Gastrocnemius medialis (tissue), 4 donors: Measurements from ENCODE around the gene DHRSX. TPM values are rescaled to one million over a fixed set of nuclear protein-coding genes. Genes with fewer than 3 reads are reported as not detected.

Experiments used
- ATAC-seq, 2 donors: fragments of 150-250 bp; one replicate each; pipeline ENCODE4 v1.9.1; 2016
- DNase-seq, 2 donors: peaks; one replicate each; pipeline ENCODE4 v3.0.0-alpha.2; 2019
- H3K27ac ChIP-seq, 4 donors: fragments of 200-600 bp; sonication (generic); 1 replicate in 1 of 4; 2 replicates in 3 of 4; pipeline ENCODE4 v1.5.1; 2016 to 2018; ENCODE audit warnings: mild to moderate bottlenecking in 2 of 4, moderate library complexity in 1 of 4
- H3K27me3 ChIP-seq, 3 donors: fragments of 200-600 bp; sonication (generic) in 2 of 3; 1 replicate in 1 of 3; 2 replicates in 2 of 3; pipeline versions ENCODE4 v1.5.1 to v1.6.0; 2016 to 2019; ENCODE audit warnings: mild to moderate bottlenecking in 1 of 3, moderate library complexity in 1 of 3
- H3K36me3 ChIP-seq, 2 donors: fragments of 200-600 bp; sonication (generic) in 1 of 2; one replicate each; pipeline ENCODE4 v1.5.1; 2017 to 2018
- H3K4me1 ChIP-seq, 2 donors: fragments of 200-600 bp; sonication (generic) in 1 of 2; one replicate each; pipeline ENCODE4 v1.5.1; 2016 to 2017; ENCODE audit warnings: mild to moderate bottlenecking in 2 of 2
- H3K4me3 ChIP-seq, 4 donors: fragments of 200-600 bp; sonication (generic) in 3 of 4; 1 replicate in 1 of 4; 2 replicates in 3 of 4; pipeline ENCODE4 v1.5.1; 2016 to 2019; ENCODE audit warnings: mild to moderate bottlenecking in 2 of 4
- H3K9me3 ChIP-seq, 3 donors: fragments of 200-600 bp; sonication (generic) in 2 of 3; 1 replicate in 1 of 3; 2 replicates in 2 of 3; pipeline ENCODE4 v1.5.1; 2016 to 2019
- CTCF ChIP-seq, 5 experiments: fragments of 450-650 bp in 3 of 5; fragments of 200-600 bp in 2 of 5; sonication (generic) in 2 of 5; IDR thresholded peaks in 4 of 5; conservative IDR thresholded peaks in 1 of 5; 1 replicate in 4 of 5; 2 replicates in 1 of 5; pipeline ENCODE4 v1.5.1; 2016 to 2019; ENCODE audit warnings: antibody characterized with exemption in 5 of 5, mild to moderate bottlenecking in 3 of 5, moderate library complexity in 3 of 5
- POLR2A ChIP-seq, 2 donors: fragments of 450-650 bp; IDR thresholded peaks; one replicate each; pipeline ENCODE4 v1.6.1; 2017; ENCODE audit warnings: antibody characterized with exemption in 2 of 2, mild to moderate bottlenecking in 2 of 2, moderate library complexity in 2 of 2
- in situ Hi-C, 4 donors: fragments of 200-750 bp; cut with MboI; loops; one replicate each; pipeline versions ENCODE4 v1.15.0 to v1.8.0; 2017; ENCODE audit warnings: low sequenced_read_pairs in 4 of 4
- intact Hi-C: fragments of 100-400 bp; cut with DNase I; formaldehyde crosslinking; loops from one replicate; pipeline ENCODE4 v1.15.1; 2023; ENCODE audit warnings: low total_unique reads
- total RNA-seq, 4 donors: library from RNA; depleted of rRNA; stranded (reverse); fragments of >200 nt; gene quantifications; one replicate each; pipeline versions ENCODE4 v1.1.0 to v1.2.3, GENCODE V29; 2016

DHRSX gene
- total RNA-seq, 4 donors from 2014 or later: 9.8 to 31.1 (median 13.6) TPM

- TF ChIP-seq POLR2A (IDR thresholded peaks at IDR 0.05): no peak
- no peak for TF ChIP-seq CTCF (IDR thresholded peaks at IDR 0.05 in 4 of 5, conservative IDR thresholded peaks at IDR 0.05 in 1 of 5)
- H3K27ac ChIP-seq: no peak overlapping the region
- intact Hi-C loops (no loop called here), in situ Hi-C loops (no loop called here)
- no peaks in the 10 kb centered on the region for H3K9me3 ChIP-seq
- no peaks in the 10 kb centered on the region for H3K36me3 ChIP-seq
- H3K4me1 ChIP-seq: no peaks in the 10 kb centered on the region
- H3K27me3 ChIP-seq: no peaks in the 10 kb centered on the region
- ATAC-seq (no peak), DNase-seq (no peak)
- H3K4me3 ChIP-seq: no peak overlapping the region
These were observed 82.8 kb downstream of the DHRSX start for GRCh38 chrX:2418000-2418399.

GRCh38 chrX:2416851-2417604 lies 83.7 kb downstream of the DHRSX start:
- TF ChIP-seq POLR2A (IDR thresholded peaks at IDR 0.05) (no peak), CTCF (IDR thresholded peaks at IDR 0.05 in 4 of 5, conservative IDR thresholded peaks at IDR 0.05 in 1 of 5) (no peak)
- in situ Hi-C loops: no loop called here
- H3K4me1 ChIP-seq: no peaks in the 10 kb centered on the region
- no peaks in the 10 kb centered on the region for H3K36me3 ChIP-seq
- no peaks in the 10 kb centered on the region for H3K9me3 ChIP-seq
- no peaks in the 10 kb centered on the region for H3K27me3 ChIP-seq
- H3K27ac ChIP-seq: no peak overlapping the region
- DNase-seq (no peak), ATAC-seq (no peak)
- intact Hi-C loops: no loop called here
- H3K4me3 ChIP-seq: no peak overlapping the region

GRCh38 chrX:2414384-2414783 lies 86.4 kb downstream of the DHRSX start:
- Histone ChIP-seq H3K27ac (no peak overlapping the region), H3K4me1 (no peaks in the 10 kb centered on the region), H3K9me3 (no peaks in the 10 kb centered on the region), H3K36me3 (no peaks in the 10 kb centered on the region), H3K27me3 (no peaks in the 10 kb centered on the region), H3K4me3 (no peak overlapping the region)
- in situ Hi-C loops (no loop called here), intact Hi-C loops (no loop called here)
- DNase-seq: no peak
- ATAC-seq: no peak
- TF ChIP-seq POLR2A (IDR thresholded peaks at IDR 0.05) (no peak), CTCF (IDR thresholded peaks at IDR 0.05 in 4 of 5, conservative IDR thresholded peaks at IDR 0.05 in 1 of 5) (no peak)

- Histone ChIP-seq H3K27me3 (no peaks in the 10 kb centered on the region), H3K4me3 (no peak overlapping the region), H3K4me1 (no peaks in the 10 kb centered on the region), H3K9me3 (no peaks in the 10 kb centered on the region), H3K36me3 (no peaks in the 10 kb centered on the region), H3K27ac (no peak overlapping the region)
- intact Hi-C loops (no loop called here), in situ Hi-C loops (no loop called here)
- no peak for DNase-seq
- TF ChIP-seq CTCF (IDR thresholded peaks at IDR 0.05 in 4 of 5, conservative IDR thresholded peaks at IDR 0.05 in 1 of 5) (no peak), POLR2A (IDR thresholded peaks at IDR 0.05) (no peak)
- no peak for ATAC-seq
These were observed 86.8 kb downstream of the DHRSX start for GRCh38 chrX:2413969-2414368.

DNA sequence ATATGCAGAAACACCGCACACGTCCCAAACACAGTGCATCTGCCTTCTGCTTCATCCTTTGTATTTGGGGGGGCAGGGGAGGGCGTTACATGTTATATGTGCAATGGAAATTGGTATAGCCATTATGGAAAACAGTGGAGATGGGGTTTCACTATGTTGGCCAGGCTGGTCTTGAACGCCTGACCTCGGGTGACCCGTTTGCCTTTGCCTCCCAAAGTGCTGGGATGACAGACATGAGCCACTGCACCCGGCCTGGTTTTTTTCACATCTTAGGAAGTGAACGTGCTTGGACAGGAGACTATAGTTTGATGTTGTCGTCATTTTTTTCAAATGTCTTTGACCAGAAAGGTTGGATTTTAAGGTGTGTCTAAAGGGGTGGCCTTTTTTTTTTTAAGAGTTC lies 88.6 kb downstream of the DHRSX start:
- no peak overlapping the region for H3K4me3 ChIP-seq
- no peaks in the 10 kb centered on the region for H3K4me1 ChIP-seq
- H3K27me3 ChIP-seq: no peaks in the 10 kb centered on the region
- no peak for DNase-seq
- intact Hi-C loops: no loop called here
- TF ChIP-seq POLR2A (IDR thresholded peaks at IDR 0.05): no peak
- no peak for TF ChIP-seq CTCF (IDR thresholded peaks at IDR 0.05 in 4 of 5, conservative IDR thresholded peaks at IDR 0.05 in 1 of 5)
- no peak for ATAC-seq
- H3K36me3 ChIP-seq: no peaks in the 10 kb centered on the region
- in situ Hi-C loops: no loop called here
- no peaks in the 10 kb centered on the region for H3K9me3 ChIP-seq
- H3K27ac ChIP-seq: no peak overlapping the region
